Neuronal stem cell (in vitro differentiated cells): ENCODE measurements around the gene OR12D3.

Experiments
- DNase-seq: peaks from one replicate; pipeline ENCODE4 v3.0.0-alpha.2; 2013; ENCODE audit warnings: low spot score
- H2AFZ ChIP-seq: one replicate; pipeline ENCODE4 v1.6.1; 2013; ENCODE audit warnings: mild to moderate bottlenecking, low read length, inconsistent platforms
- H2AK5ac ChIP-seq: 2 replicates; pipeline ENCODE4 v1.6.1; 2013; ENCODE audit warnings: low read depth, mild to moderate bottlenecking, inconsistent platforms, low read length, moderate library complexity, mixed read lengths
- H2BK120ac ChIP-seq: 2 replicates; pipeline ENCODE4 v1.6.1; 2013; ENCODE audit warnings: low read depth, mild to moderate bottlenecking, inconsistent platforms, low read length, moderate library complexity, mixed read lengths
- H2BK12ac ChIP-seq: one replicate; pipeline ENCODE4 v1.6.1; 2013; ENCODE audit warnings: low read length, inconsistent platforms
- H2BK15ac ChIP-seq: 2 replicates; pipeline ENCODE4 v1.6.1; 2013; ENCODE audit warnings: mild to moderate bottlenecking, low read length, inconsistent platforms, mixed read lengths
- H2BK5ac ChIP-seq: one replicate; pipeline ENCODE4 v1.6.1; 2013; ENCODE audit warnings: inconsistent platforms, mild to moderate bottlenecking, low read length, moderate library complexity
- H3K14ac ChIP-seq: one replicate; pipeline ENCODE4 v1.6.1; 2013; ENCODE audit warnings: low read length, inconsistent platforms
- H3K18ac ChIP-seq: 2 replicates; pipeline ENCODE4 v1.6.1; 2013; ENCODE audit warnings: low read length, inconsistent platforms
- H3K23ac ChIP-seq: 2 replicates; pipeline ENCODE4 v1.6.1; 2013; ENCODE audit warnings: low read depth, mild to moderate bottlenecking, mixed read lengths, low read length, inconsistent platforms; ENCODE audit not compliant: poor library complexity
- H3K27ac ChIP-seq: replicated peaks from 3 replicates; pipeline ENCODE4 v1.5.1; 2013; ENCODE audit warnings: low read length, inconsistent platforms
- H3K27me3 ChIP-seq, 3 experiments: 2 replicates each; pipeline ENCODE4 v1.6.1; 2013; ENCODE audit warnings: low read length in 3 of 3, mild to moderate bottlenecking in 2 of 3, inconsistent platforms in 1 of 3, low read depth in 1 of 3, mixed read lengths in 1 of 3, moderate library complexity in 1 of 3; ENCODE audit not compliant: control insufficient read depth in 3 of 3, insufficient read depth in 3 of 3
- H3K36me3 ChIP-seq, 2 donors: replicated peaks in 1 of 2; 2 replicates each; pipeline ENCODE4 v1.6.1; 2013; ENCODE audit warnings: low read length in 2 of 2; ENCODE audit not compliant: control insufficient read depth in 2 of 2, insufficient read depth in 2 of 2
- H3K4ac ChIP-seq: 2 replicates; pipeline ENCODE4 v1.6.1; 2013; ENCODE audit warnings: inconsistent platforms, mild to moderate bottlenecking, low read length, moderate library complexity
- H3K4me1 ChIP-seq, 2 donors: 1 replicate in 1 of 2; 2 replicates in 1 of 2; pipeline ENCODE4 v1.6.1; 2013; ENCODE audit warnings: low read length in 2 of 2, low read depth in 1 of 2; ENCODE audit not compliant: control insufficient read depth in 2 of 2, insufficient read depth in 1 of 2
- H3K4me2 ChIP-seq: one replicate; pipeline ENCODE4 v1.6.1; 2013; ENCODE audit warnings: mild to moderate bottlenecking, low read length, inconsistent platforms; ENCODE audit not compliant: insufficient read depth, poor library complexity, severe bottlenecking
- H3K4me3 ChIP-seq, 2 donors: 2 replicates each; pipeline ENCODE4 v1.5.1; 2013; ENCODE audit warnings: low read length in 2 of 2, mild to moderate bottlenecking in 2 of 2, inconsistent platforms in 1 of 2, moderate library complexity in 1 of 2
- H3K79me1 ChIP-seq: one replicate; pipeline ENCODE4 v1.6.1; 2013; ENCODE audit warnings: low read depth, mild to moderate bottlenecking, inconsistent platforms, low read length, moderate library complexity
- H3K9ac ChIP-seq: one replicate; pipeline ENCODE4 v1.6.1; 2013; ENCODE audit warnings: mild to moderate bottlenecking, low read depth, low read length, inconsistent platforms; ENCODE audit not compliant: poor library complexity
- H3K9me3 ChIP-seq, 2 donors: replicated peaks in 1 of 2; 2 replicates each; pipeline versions ENCODE3 to v1.6.1; 2013; ENCODE audit warnings: low read length in 2 of 2, mild to moderate bottlenecking in 2 of 2, inconsistent platforms in 1 of 2, low read depth in 1 of 2, mixed read lengths in 1 of 2, moderate library complexity in 1 of 2; ENCODE audit not compliant: control insufficient read depth in 2 of 2, insufficient read depth in 1 of 2
- H4K8ac ChIP-seq: one replicate; pipeline ENCODE4 v1.6.1; 2013; ENCODE audit warnings: low read depth, mild to moderate bottlenecking, inconsistent platforms, low read length, moderate library complexity
- H4K91ac ChIP-seq: one replicate; pipeline ENCODE4 v1.6.1; 2013; ENCODE audit warnings: low read length, low read depth, mild to moderate bottlenecking, inconsistent platforms; ENCODE audit not compliant: poor library complexity
- WGBS, 2 donors: extraction: QIAGEN DNeasy Blood & Tissue Kit; methylation state at CpG; one replicate each; pipeline ENCODE4 v1.1.7; 2013; ENCODE audit warnings: missing lambda C conversion rate in 2 of 2, mixed read lengths in 1 of 2; ENCODE audit not compliant: insufficient read length in 2 of 2, insufficient replicate concordance in 1 of 2; ENCODE audit errors: extremely low coverage in 2 of 2; 5-methylcytosine and 5-hydroxymethylcytosine counted together

Gene OR12D3

GRCh38 chr6:29332676-29333075, 42.4 kb downstream of the OR12D3 start:
- H3K9ac ChIP-seq, result no peak overlapping the region
- H2AFZ ChIP-seq, result no peak overlapping the region
- H4K8ac ChIP-seq, result no peak overlapping the region
- H2BK120ac ChIP-seq, result no peak overlapping the region
- H3K14ac ChIP-seq, result no peak overlapping the region
- H3K36me3 ChIP-seq, result no peaks in the 10 kb centered on the region
- no peak for DNase-seq
- H3K4me2 ChIP-seq, result no peak overlapping the region
- H3K18ac ChIP-seq, result no peak overlapping the region
- H3K9me3 ChIP-seq, result no peaks in the 10 kb centered on the region
- H3K27ac ChIP-seq, result no peak overlapping the region
- no peaks in the 10 kb centered on the region for H3K79me1 ChIP-seq
- no peak overlapping the region for H2BK15ac ChIP-seq
- H3K4ac ChIP-seq, result no peak overlapping the region
- no peaks in the 10 kb centered on the region for H3K27me3 ChIP-seq
- H2BK12ac ChIP-seq, result no peak overlapping the region
- no peak overlapping the region for H3K4me3 ChIP-seq
- no peak overlapping the region for H2BK5ac ChIP-seq
- no peak overlapping the region for H4K91ac ChIP-seq
- no peak overlapping the region for H2AK5ac ChIP-seq
- no peaks in the 10 kb centered on the region for H3K4me1 ChIP-seq
- H3K23ac ChIP-seq, result no peak overlapping the region

- Histone ChIP-seq H3K4me2 (no peak overlapping the region), H3K27me3 (no peaks in the 10 kb centered on the region)
These were observed 49.3 kb downstream of the OR12D3 start for GRCh38 chr6:29325777-29326176.

More at GRCh38 chr6:29325777-29326176, 49.3 kb downstream of the OR12D3 start:
- no peak overlapping the region for H2BK5ac ChIP-seq
- no peak overlapping the region for H2BK12ac ChIP-seq
- H3K4ac ChIP-seq, result no peak overlapping the region
- H2BK120ac ChIP-seq, result no peak overlapping the region
- H3K18ac ChIP-seq, result no peak overlapping the region
- WGBS, 2 donors, result no CpG with 5 or more reads among the region's 4 CpGs
- no peak overlapping the region for H2AFZ ChIP-seq
- DNase-seq, result no peak
- H2BK15ac ChIP-seq, result no peak overlapping the region
- H2AK5ac ChIP-seq, result no peak overlapping the region
- no peak overlapping the region for H3K14ac ChIP-seq
- no peaks in the 10 kb centered on the region for H3K79me1 ChIP-seq
- no peaks in the 10 kb centered on the region for H3K4me1 ChIP-seq
- no peak overlapping the region for H4K8ac ChIP-seq
- H3K9me3 ChIP-seq, result no peaks in the 10 kb centered on the region
- no peak overlapping the region for H3K27ac ChIP-seq
- H3K9ac ChIP-seq, result no peak overlapping the region
- no peak overlapping the region for H4K91ac ChIP-seq
- no peak overlapping the region for H3K23ac ChIP-seq
- H3K4me3 ChIP-seq, result no peak overlapping the region
- no peaks in the 10 kb centered on the region for H3K36me3 ChIP-seq
